Prostate gland (tissue), 2 donors: Measurements from ENCODE around the gene TAF10.

Experiments used
- CTCF ChIP-seq, 4 experiments: fragments of 200-600 bp in 2 of 4; fragments of 450-650 bp in 2 of 4; sonication (generic) in 2 of 4; IDR thresholded peaks; 1 replicate in 3 of 4; 2 replicates in 1 of 4; pipeline ENCODE4 v1.5.1; 2016 to 2019; ENCODE audit warnings: antibody characterized with exemption in 4 of 4, mild to moderate bottlenecking in 2 of 4, moderate library complexity in 2 of 4
- POLR2A ChIP-seq: fragments of 450-650 bp; IDR thresholded peaks from one replicate; pipeline ENCODE4 v1.6.1; 2016; ENCODE audit warnings: antibody characterized with exemption, mild to moderate bottlenecking

- no peak for TF ChIP-seq CTCF (IDR thresholded peaks at IDR 0.05)
- no peak for TF ChIP-seq POLR2A
Observed at GRCh38 chr11:6638429-6638828, 26.4 kb upstream of the TAF10 start.
